ENCODE data around the gene USP24.
A peak's percentile ranks its signal among the peaks of the same experiment; 100 is the strongest.
"Not testable (repeated sequence)": the region's sequence is repeated elsewhere in the genome, so short reads cannot be mapped to it uniquely, and the experiment has no call there.

The USP24 gene

GRCh38 chr1:55047611-55048010 lies 167.6 kb downstream of the USP24 start:
- DNase-seq: peak in 1 of 10 donors; percentile 50
- intact Hi-C loops (cut with DNase I): no loop called here

GRCh38 chr1:55046871-55047270 lies 168.3 kb downstream of the USP24 start:
- intact Hi-C loops (cut with DNase I): no loop called here
- DNase-seq: no peak

DNA sequence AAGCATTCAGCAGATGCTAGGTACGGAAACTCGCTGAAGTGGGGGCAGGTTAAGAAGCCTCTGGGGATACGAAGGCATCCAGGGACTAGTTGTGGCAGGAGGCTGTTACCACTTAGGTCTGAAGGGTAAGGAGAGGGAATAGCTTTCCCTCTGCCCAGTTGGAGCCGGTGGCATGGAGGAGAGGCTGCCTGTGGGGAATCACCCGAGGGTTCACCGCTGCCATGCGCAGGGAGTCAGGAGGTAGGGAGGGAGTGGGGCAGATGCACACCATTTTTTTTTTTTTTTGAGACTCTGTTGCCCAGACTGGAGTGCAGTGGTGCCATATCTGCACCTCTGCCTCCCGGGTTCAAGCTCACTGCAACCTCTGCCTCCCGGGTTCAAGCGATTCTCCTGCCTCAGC lies 169.7 kb downstream of the USP24 start:
- intact Hi-C loops (cut with DNase I): no loop called here

GRCh38 chr1:55044617-55045397 lies 170.4 kb downstream of the USP24 start:
- DNase-seq: peak in 1 of 10 donors; percentile 77
- intact Hi-C loops (cut with DNase I): no loop called here

More for the DNA sequence above, 169.7 kb downstream of the USP24 start:
- DNase-seq: peak in 1 of 10 donors; percentile 50

DNA sequence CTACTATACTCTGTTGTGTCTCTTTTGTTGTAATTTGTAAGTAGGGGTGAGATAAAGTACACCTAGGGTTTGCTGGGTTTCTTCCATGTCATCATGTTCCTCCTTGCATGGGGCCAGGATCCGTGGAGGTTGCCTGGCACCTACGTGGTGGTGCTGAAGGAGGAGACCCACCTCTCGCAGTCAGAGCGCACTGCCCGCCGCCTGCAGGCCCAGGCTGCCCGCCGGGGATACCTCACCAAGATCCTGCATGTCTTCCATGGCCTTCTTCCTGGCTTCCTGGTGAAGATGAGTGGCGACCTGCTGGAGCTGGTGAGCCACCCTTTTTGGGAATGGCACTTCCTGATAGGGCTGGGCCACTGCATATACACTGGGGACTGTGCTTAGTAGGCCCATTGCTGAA lies 171.4 kb downstream of the USP24 start:
- peak in 1 of 10 donors; percentile 71 for DNase-seq
- intact Hi-C loops (cut with DNase I): no loop called here

DNA sequence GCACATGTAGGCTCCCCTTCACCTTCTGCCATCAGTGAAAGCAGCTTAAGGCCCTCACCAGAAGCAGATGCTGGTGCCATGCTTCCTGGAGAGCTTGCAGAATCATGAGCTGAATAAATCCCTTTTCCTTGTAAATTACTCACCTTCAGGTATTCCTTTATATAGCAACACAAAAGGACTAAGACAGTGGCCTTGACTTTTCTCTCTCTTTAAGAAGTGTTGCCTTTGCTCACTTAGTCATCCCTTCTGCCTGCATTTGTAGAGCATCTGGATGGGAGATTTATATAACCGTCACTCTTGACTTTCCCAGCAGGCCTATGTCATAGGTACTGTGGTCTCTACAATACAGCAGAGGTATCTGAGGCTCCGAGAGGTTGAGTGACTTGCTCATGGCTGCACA lies 172.2 kb downstream of the USP24 start:
- intact Hi-C loops (cut with DNase I): no loop called here
- no peak for DNase-seq

GRCh38 chr1:55041613-55042012 lies 173.6 kb downstream of the USP24 start:
- no peak for DNase-seq
- intact Hi-C loops (cut with DNase I): no loop called here

DNA sequence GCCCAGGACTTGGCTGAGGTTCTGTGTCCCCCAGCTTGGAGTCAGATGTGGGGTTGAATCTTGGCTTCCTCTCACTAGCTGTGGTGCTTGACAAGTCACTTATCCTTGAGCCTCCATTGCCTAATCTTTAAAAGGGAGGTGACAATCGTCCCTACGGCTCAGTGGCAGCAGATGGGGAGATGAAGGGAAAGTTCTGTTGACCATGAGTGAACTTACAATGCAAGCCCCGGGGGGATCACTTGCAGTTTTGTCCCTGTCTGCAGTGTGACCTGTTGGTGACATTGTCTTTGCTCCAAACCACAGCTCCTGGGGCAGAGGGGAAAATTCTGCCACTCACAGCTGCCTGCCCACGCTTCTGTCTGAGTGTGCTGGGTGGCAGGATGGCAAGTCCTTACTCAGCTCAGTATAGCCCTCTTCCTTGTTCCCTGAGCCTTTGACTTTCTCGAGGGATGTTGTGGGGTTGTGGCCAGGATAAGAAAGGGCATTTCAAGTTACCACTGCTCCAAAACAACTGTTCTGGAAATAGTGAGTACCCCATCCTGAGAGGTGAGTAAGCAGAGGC lies 174.2 kb downstream of the USP24 start:
- intact Hi-C loops (cut with DNase I): no loop called here

GRCh38 chr1:55040083-55040932 lies 174.9 kb downstream of the USP24 start:
- peak in 1 of 10 donors; percentile 82 for DNase-seq
- intact Hi-C loops (cut with DNase I): no loop called here

More for the DNA sequence above, 174.2 kb downstream of the USP24 start:
- peak in 1 of 10 donors; percentile 24 for DNase-seq

GRCh38 chr1:55039342-55040082 lies 175.7 kb downstream of the USP24 start, which contains the start of gene PCSK9:
Gene PCSK9 (plus strand): TSS chr1:55039548. CDS start chr1:55039838, 290 bp downstream.
- intact Hi-C loops (cut with DNase I): no loop called here
- peak in 1 of 10 donors; percentile 82 for DNase-seq

GRCh38 chr1:55038974-55039341 lies 176.2 kb downstream of the USP24 start:
- intact Hi-C loops (cut with DNase I): no loop called here

DNA sequence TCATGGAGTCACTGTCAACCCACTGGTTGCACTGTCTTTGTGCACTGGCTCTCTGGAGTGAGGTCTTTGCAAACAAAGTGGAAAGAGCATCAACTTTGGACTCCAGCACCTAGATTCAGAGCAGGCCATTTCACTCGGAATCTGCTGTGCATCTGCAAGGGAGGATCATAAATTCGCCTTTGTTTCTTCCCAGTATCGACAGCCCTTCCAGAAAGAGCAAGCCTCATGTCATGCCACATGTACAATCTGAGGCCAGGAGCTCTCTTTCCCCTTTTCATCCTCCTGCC lies 176.7 kb downstream of the USP24 start:
- no peak for DNase-seq
- intact Hi-C loops (cut with DNase I): no loop called here

More at GRCh38 chr1:55038974-55039341, 176.2 kb downstream of the USP24 start:
- peak in 1 of 10 donors; percentile 57 for DNase-seq

DNA sequence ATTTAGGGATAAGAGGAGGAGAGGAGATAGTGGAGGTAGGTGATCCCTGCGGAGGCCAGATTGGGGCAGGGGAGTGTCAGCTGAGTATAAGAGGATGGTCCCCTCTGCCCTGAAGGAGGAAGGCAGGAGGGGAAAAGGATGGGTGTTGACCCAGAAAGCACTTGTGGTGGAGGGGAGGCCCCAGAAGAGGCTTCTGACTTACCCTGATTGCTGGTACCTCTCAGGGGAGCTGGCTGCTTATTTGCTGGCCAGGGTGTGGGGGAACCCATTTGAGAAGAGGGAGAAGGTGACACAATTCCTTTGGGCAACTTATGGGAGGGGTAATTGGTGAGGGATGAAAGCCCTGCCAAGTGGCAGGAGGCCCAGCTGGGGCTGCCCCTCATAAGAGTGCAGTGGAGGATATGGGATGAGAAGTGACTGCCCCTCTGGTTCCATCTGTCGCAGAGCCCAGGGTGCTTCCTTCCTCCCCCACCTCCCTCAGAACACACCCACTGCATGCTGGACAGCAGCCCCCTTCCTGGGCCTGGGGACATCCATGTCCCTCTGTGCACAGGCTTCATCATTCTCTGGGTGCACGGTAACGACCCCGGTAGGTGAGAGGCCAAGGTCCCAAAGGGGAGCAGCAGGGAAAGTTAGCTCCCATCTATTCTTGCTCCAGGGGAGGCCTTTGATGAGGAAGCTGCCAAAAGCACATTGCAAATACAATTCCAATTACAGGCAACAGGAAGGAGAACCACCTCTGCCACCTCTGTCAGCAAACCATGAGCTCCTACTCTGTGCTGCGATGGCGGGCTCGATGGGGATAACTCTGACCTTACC lies 177.2 kb downstream of the USP24 start:
- intact Hi-C loops (cut with DNase I): no loop called here
- DNase-seq: peak in 1 of 10 donors; percentile 63

GRCh38 chr1:55035904-55036303 lies 179.3 kb downstream of the USP24 start:
- intact Hi-C loops (cut with DNase I): no loop called here

GRCh38 chr1:55034476-55035133 lies 180.6 kb downstream of the USP24 start:
- no peak for DNase-seq
- intact Hi-C loops (cut with DNase I): no loop called here

More at GRCh38 chr1:55035904-55036303, 179.3 kb downstream of the USP24 start:
- no peak for DNase-seq

GRCh38 chr1:55033265-55033614 lies 181.9 kb downstream of the USP24 start:
- peak in 1 of 10 donors; percentile 32 for DNase-seq
- intact Hi-C loops (cut with DNase I): no loop called here

GRCh38 chr1:55031098-55031497 lies 184.1 kb downstream of the USP24 start:
- peak in 1 of 10 donors; percentile 0 for DNase-seq
- intact Hi-C loops (cut with DNase I): not testable (repeated sequence)

GRCh38 chr1:55026682-55027081 lies 188.5 kb downstream of the USP24 start:
- intact Hi-C loops (cut with DNase I); DNase-seq: not testable (repeated sequence)

DNA sequence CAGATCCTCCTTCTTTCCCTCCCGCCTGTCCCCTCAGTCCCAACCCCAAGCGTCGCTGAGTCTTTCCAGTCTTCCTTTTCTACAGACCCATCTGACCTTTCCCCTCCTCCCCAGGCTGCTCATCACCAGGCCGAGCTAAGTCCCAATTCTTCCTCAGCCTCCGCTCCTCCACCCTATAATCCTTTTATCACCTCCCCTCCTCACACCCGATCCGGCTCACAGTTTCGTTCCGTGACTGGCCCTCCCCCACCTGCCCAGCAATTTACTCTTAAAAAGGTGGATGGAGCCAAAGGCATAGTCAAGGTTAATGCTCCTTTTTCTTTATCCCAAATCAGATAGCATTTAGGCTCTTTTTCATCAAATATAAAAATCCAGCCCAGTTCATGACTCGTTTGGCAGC lies 191.0 kb downstream of the USP24 start:
- DNase-seq: peak in 1 of 10 donors; percentile 51
- intact Hi-C loops (cut with DNase I): not testable (repeated sequence)

Measured in posterior cingulate gyrus (tissue), 11 donors.